ENCODE data around the gene UBE2H.

UBE2H gene

GRCh38 chr7:129821476-129821875 lies 131.3 kb downstream of the UBE2H start:
- Histone ChIP-seq H3K4me1 (ENCODE audit: low read length) (peaks cover 9% of the 10 kb centered on the region; the same call in 1 of the 2 replicates), H3K79me2 (ENCODE audit: low read length) (no peaks in the 10 kb centered on the region), H3K27me3 (ENCODE audit: low read depth, low read length) (no peaks in the 10 kb centered on the region), H3K36me3 (replicated peaks; ENCODE audit: low read depth, low read length) (no peaks in the 10 kb centered on the region), H3K4me3 (ENCODE audit: low read length) (no peak overlapping the region), H4K20me1 (ENCODE audit: insufficient read depth, low read length) (no peaks in the 10 kb centered on the region), H3K9me3 (ENCODE audit: insufficient read depth, low read length) (peaks cover 4% of the 10 kb centered on the region; the same call in 1 of the 2 replicates), H2AFZ (ENCODE audit: low read depth, low read length) (no peak overlapping the region), H3K27ac (ENCODE audit: low read length) (no peak overlapping the region), H3K4me2 (ENCODE audit: low read length) (no peak overlapping the region), H3K9ac (ENCODE audit: low read length) (no peak overlapping the region)
- TF ChIP-seq EZH2phosphoT487 (IDR thresholded peaks at IDR 0.05; ENCODE audit: low read depth) (no peak), CTCF (IDR thresholded peaks at IDR 0.05; ENCODE audit: low read depth, low read length) (no peak)

- Histone ChIP-seq H3K4me2 (ENCODE audit: low read length) (no peak overlapping the region), H3K36me3 (replicated peaks; ENCODE audit: low read depth, low read length) (no peaks in the 10 kb centered on the region), H3K9ac (ENCODE audit: low read length) (no peak overlapping the region), H3K79me2 (ENCODE audit: low read length) (no peaks in the 10 kb centered on the region), H3K27me3 (ENCODE audit: low read depth, low read length) (no peaks in the 10 kb centered on the region), H3K4me3 (ENCODE audit: low read length) (no peak overlapping the region), H2AFZ (ENCODE audit: low read depth, low read length) (no peak overlapping the region), H4K20me1 (ENCODE audit: insufficient read depth, low read length) (no peaks in the 10 kb centered on the region), H3K9me3 (ENCODE audit: insufficient read depth, low read length) (peaks cover 4% of the 10 kb centered on the region; the same call in 1 of the 2 replicates), H3K27ac (ENCODE audit: low read length) (no peak overlapping the region), H3K4me1 (ENCODE audit: low read length) (no peaks in the 10 kb centered on the region)
- TF ChIP-seq CTCF (IDR thresholded peaks at IDR 0.05; ENCODE audit: low read depth, low read length) (no peak), EZH2phosphoT487 (IDR thresholded peaks at IDR 0.05; ENCODE audit: low read depth) (no peak)
Observed at GRCh38 chr7:129816742-129817141, 136.0 kb downstream of the UBE2H start.

- TF ChIP-seq EZH2phosphoT487 (IDR thresholded peaks at IDR 0.05; ENCODE audit: low read depth), result no peak
- TF ChIP-seq CTCF (IDR thresholded peaks at IDR 0.05; ENCODE audit: low read depth, low read length), result no peak
- Histone ChIP-seq H3K9me3 (ENCODE audit: insufficient read depth, low read length) (no peaks in the 10 kb centered on the region), H4K20me1 (ENCODE audit: insufficient read depth, low read length) (no peaks in the 10 kb centered on the region), H3K4me2 (ENCODE audit: low read length) (no peak overlapping the region), H3K79me2 (ENCODE audit: low read length) (no peaks in the 10 kb centered on the region), H3K27ac (ENCODE audit: low read length) (no peak overlapping the region), H3K27me3 (ENCODE audit: low read depth, low read length) (no peaks in the 10 kb centered on the region), H3K4me1 (ENCODE audit: low read length) (no peaks in the 10 kb centered on the region), H3K9ac (ENCODE audit: low read length) (no peak overlapping the region), H2AFZ (ENCODE audit: low read depth, low read length) (no peak overlapping the region), H3K4me3 (ENCODE audit: low read length) (no peak overlapping the region), H3K36me3 (replicated peaks; ENCODE audit: low read depth, low read length) (no peaks in the 10 kb centered on the region)
Observed at GRCh38 chr7:129807863-129808262, 144.9 kb downstream of the UBE2H start.

GRCh38 chr7:129804890-129805719 lies 147.7 kb downstream of the UBE2H start:
- Histone ChIP-seq H3K79me2 (ENCODE audit: low read length) (no peaks in the 10 kb centered on the region), H3K36me3 (replicated peaks; ENCODE audit: low read depth, low read length) (no peaks in the 10 kb centered on the region), H3K9ac (ENCODE audit: low read length) (no peak overlapping the region), H3K27me3 (ENCODE audit: low read depth, low read length) (no peaks in the 10 kb centered on the region), H3K9me3 (ENCODE audit: insufficient read depth, low read length) (no peaks in the 10 kb centered on the region), H3K4me2 (ENCODE audit: low read length) (no peak overlapping the region), H2AFZ (ENCODE audit: low read depth, low read length) (no peak overlapping the region), H4K20me1 (ENCODE audit: insufficient read depth, low read length) (no peaks in the 10 kb centered on the region), H3K4me3 (ENCODE audit: low read length) (no peak overlapping the region), H3K4me1 (ENCODE audit: low read length) (no peaks in the 10 kb centered on the region), H3K27ac (ENCODE audit: low read length) (no peak overlapping the region)
- TF ChIP-seq EZH2phosphoT487 (IDR thresholded peaks at IDR 0.05; ENCODE audit: low read depth) (no peak), CTCF (IDR thresholded peaks at IDR 0.05; ENCODE audit: low read depth, low read length) (no peak)
